ENCODE results near the gene MUC22.
"Not testable (repeated sequence)": the region's sequence is repeated elsewhere in the genome, so short reads cannot be mapped to it uniquely, and the experiment has no call there.

Gene MUC22

DNA sequence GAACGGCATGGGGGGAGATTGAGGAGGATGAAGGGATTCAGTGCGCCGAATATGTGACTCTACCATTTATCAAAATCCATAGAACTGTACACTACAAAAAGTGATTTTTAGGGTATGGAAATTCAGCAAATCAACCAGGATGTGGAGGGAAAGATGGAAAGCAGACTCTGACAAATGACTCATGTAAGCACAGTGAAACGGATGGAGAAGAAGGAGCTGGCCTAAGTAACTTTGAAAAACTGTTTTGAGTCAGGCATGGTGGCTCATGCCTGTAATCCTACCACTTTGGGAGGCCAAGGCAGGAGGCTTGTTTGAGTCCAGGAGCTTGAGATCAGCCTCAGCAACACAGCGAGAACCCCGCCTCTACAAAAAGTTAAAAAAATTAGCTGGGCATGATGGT lies 39.2 kb downstream of the MUC22 start:
- no peak for DNase-seq (ENCODE audit: low read depth)
- no peak overlapping the region for H3K4me3 ChIP-seq (ENCODE audit: low read depth, low read length)
- TF ChIP-seq, protein P1, sequence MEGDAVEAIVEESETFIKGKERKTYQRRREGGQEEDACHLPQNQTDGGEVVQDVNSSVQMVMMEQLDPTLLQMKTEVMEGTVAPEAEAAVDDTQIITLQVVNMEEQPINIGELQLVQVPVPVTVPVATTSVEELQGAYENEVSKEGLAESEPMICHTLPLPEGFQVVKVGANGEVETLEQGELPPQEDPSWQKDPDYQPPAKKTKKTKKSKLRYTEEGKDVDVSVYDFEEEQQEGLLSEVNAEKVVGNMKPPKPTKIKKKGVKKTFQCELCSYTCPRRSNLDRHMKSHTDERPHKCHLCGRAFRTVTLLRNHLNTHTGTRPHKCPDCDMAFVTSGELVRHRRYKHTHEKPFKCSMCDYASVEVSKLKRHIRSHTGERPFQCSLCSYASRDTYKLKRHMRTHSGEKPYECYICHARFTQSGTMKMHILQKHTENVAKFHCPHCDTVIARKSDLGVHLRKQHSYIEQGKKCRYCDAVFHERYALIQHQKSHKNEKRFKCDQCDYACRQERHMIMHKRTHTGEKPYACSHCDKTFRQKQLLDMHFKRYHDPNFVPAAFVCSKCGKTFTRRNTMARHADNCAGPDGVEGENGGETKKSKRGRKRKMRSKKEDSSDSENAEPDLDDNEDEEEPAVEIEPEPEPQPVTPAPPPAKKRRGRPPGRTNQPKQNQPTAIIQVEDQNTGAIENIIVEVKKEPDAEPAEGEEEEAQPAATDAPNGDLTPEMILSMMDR (IDR thresholded peaks at IDR 0.05; ENCODE audit: insufficient read depth, low read depth, low read length, missing control alignments), result no peak

DNA sequence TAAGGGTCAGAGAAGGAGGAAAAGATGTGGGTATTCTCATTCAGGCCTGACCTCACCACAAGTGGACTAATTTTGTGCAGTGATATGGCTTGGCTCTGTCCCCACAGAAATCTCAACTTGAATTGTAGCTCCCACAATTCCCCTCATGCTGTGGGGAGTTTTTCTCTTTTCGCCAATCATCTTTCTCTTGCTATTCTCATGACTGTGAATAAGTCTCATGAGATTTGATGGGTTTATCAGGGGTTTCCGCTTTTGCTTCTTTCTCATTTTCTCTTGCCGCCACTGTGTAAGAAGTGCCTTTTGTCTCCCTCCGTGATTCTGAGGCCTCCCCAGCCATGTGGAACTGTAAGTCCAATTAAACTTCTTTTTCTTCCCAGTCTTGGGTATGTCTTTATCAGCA lies 42.9 kb downstream of the MUC22 start:
- DNase-seq (ENCODE audit: low read depth), result peak; percentile 58
- H3K4me3 ChIP-seq (ENCODE audit: low read depth, low read length), result not testable (repeated sequence)

GRCh38 chr6:31053873-31054272 lies 43.6 kb downstream of the MUC22 start:
- no peak for DNase-seq (ENCODE audit: low read depth)
- peak overlapping the region; percentile 19 for H3K4me3 ChIP-seq (ENCODE audit: low read depth, low read length)
- TF ChIP-seq, protein P1 (IDR thresholded peaks at IDR 0.05; ENCODE audit: insufficient read depth, low read depth, low read length, missing control alignments), result no peak

- no peak overlapping the region for H3K4me3 ChIP-seq (ENCODE audit: low read depth, low read length)
- no peak for DNase-seq (ENCODE audit: low read depth)
- TF ChIP-seq, protein P1 (IDR thresholded peaks at IDR 0.05; ENCODE audit: insufficient read depth, low read depth, low read length, missing control alignments), result no peak
Observed at GRCh38 chr6:31055441-31055840, 45.2 kb downstream of the MUC22 start.

GRCh38 chr6:31057426-31058003 lies 47.2 kb downstream of the MUC22 start:
- H3K4me3 ChIP-seq (ENCODE audit: low read depth, low read length), result no peak overlapping the region
- no peak for DNase-seq (ENCODE audit: low read depth)

DNA sequence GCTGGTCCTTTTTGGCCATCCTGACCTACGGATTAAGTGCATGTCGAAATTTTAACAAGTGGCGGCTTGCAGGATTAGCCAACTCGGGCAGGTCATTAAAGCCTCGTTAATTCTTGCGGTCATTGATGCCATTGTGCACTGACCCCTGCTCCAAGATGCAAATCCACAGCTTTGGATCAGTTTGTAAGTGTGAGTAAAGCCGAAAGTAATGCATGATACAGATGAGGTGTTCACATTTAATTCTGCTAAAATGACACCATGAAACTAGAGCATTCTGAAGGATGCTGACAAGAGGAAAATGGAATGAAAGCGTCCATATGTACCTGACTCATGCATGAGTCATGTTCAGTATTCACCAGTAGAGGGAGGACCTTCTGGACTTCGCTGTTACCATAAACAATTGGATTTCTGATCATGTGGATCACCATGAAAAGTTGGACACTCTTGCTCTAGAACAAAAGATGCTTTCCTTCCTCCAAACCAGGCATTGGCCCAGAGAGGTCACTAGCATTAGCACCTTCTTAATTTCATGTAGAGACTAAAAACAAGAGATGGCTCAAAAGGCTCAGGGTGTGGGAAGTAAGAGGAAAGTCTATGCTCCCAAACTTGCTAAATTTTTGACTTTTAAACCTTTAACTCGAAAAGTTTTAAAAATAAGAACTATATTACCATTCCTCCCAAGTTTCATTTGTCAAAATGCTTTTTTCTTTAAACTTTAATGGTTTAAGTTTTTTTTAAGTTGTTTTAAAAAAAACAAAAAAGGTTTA lies 48.0 kb downstream of the MUC22 start:
- TF ChIP-seq, protein P1 (IDR thresholded peaks at IDR 0.05; ENCODE audit: insufficient read depth, low read depth, low read length, missing control alignments), result peak; percentile 50
- DNase-seq (ENCODE audit: low read depth), result peak; percentile 35
- H3K4me3 ChIP-seq (ENCODE audit: low read depth, low read length), result no peak overlapping the region

More at GRCh38 chr6:31057426-31058003, 47.2 kb downstream of the MUC22 start:
- TF ChIP-seq, protein P1 (IDR thresholded peaks at IDR 0.05; ENCODE audit: insufficient read depth, low read depth, low read length, missing control alignments), result no peak

DNA sequence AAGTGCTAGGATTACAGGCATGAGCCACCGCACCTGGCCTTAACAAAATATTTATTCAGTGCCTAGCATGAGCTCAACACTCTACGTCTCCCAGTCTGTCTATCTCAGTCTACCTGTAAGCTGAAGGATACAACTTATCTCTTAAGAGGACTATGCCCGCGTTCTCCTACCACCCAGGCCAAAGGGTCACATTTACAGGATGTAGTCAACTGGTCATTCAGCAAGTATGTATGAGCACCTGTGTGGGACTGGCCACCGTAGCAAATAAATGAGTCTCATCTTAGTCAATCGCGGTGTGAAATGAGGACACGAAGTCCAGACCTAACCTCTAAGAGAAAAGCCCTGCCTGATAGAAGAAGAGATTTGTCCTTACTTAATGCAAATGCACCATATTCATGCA lies 49.9 kb downstream of the MUC22 start:
- no peak overlapping the region for H3K4me3 ChIP-seq (ENCODE audit: low read depth, low read length)
- TF ChIP-seq, protein P1 (IDR thresholded peaks at IDR 0.05; ENCODE audit: insufficient read depth, low read depth, low read length, missing control alignments), result no peak
- no peak for DNase-seq (ENCODE audit: low read depth)

All from GM12865 (cell line).